A549 (cell line): ENCODE measurements around the gene TUBA4B.

Experiments used
- MYC ChIP-seq: IDR thresholded peaks from 2 replicates; pipeline ENCODE4 v1.6.1; 2012; ENCODE audit warnings: mild to moderate bottlenecking, inconsistent platforms, low read length, improper control_type of control experiment, borderline replicate concordance
- SMC3 ChIP-seq: fragments of >200 bp; sonication (Bioruptor Twin); formaldehyde crosslinking; IDR thresholded peaks from 3 replicates; pipeline ENCODE4 v1.6.1; 2018; ENCODE audit warnings: inconsistent platforms

DNA sequence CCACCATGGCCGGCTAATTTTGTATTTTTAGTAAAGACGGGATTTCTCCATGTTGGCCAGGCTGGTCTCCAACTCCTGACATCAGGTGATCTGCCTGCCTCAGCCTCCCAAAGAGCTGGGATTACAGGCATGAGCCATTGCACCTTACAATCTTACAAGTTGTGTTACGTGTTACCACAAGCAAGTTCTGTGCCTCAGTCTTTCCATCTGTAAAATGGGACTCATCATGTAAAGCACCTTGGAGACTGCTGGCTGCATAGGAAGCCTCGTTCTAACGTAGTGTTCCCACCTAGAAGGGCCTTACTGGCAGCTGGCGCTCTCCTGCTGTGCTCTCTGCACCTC is 36.1 kb downstream of the TUBA4B start:
- TF ChIP-seq MYC: no peak
- no peak for TF ChIP-seq SMC3
